Hematopoietic multipotent progenitor cell treated with erythropoietin and hydrocortisone succinate and interleukin-3 and kit ligand, for 17 days (in vitro differentiated cells): ENCODE measurements around the gene HSF2BP.
"Not testable (repeated sequence)": the region's sequence is repeated elsewhere in the genome, so short reads cannot be mapped to it uniquely, and the experiment has no call there.

Experiments used
- DNase-seq: peaks from one replicate; pipeline ENCODE4 v3.0.0-alpha.2; 2015; ENCODE audit warnings: low spot score

The HSF2BP gene

DNA sequence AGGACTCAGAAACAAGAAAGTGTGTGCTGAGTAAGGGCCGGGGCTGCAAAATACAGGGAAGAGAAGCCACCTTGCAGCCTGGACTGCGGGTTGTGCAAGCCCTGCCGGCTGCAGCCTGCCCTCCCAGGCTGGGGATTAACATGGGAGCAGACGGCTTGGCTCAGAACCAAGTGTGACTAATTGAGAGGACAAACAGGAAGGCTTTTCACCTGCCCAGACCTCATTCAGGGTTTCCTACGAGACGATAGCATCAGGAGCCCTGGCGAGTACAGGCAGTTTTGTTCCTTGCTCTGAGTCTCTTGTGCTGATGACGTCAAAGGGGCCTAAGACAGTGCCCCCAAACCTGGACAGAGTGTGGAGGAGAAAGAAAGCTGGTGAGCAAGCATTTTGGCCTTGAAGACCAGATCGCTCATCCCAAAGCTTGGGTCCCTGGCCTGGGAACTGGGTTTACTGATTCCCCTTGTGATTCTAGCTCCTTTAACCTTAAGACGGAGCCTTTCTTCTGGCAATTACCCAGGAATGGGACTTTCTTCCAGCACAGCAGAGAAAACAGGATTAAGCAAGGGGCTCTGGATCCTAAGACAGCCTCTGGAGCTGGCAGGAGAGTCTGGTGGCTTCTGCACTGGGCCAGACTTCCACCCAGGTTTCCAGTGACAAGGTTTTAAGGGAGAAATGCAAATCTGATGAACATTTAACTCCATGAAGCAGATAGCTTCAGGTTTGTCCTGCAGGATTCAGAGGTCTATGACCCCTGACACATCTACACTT lies 142.2 kb downstream of the HSF2BP start:
- not testable (repeated sequence) for DNase-seq

DNA sequence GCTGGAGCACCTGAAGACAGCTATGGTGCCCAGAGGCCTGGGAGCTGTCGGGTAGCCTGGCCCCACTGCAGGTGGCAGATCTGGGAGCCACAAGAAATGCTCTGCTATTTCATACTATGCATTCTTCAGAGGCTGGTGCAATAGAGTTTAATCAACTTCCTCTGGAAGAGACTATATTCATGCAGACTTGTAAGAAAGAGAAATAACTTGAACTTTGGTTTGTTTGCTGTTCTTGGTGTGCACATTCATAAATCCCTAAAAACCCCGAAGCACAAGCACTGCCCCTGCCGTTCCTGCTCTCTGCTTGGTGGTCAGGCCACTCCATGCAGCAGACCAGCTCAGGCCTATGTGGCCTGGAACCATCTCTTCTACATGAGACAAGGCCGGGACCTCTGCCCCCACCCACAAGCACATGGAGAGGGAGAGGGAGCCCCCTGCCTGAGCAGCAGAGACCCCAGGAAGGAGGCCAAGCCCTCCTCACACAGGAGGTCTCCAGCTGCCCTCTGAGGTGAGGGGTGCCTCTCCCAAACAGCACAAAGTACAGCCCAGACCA lies 142.9 kb downstream of the HSF2BP start:
- DNase-seq, result not testable (repeated sequence)

DNA sequence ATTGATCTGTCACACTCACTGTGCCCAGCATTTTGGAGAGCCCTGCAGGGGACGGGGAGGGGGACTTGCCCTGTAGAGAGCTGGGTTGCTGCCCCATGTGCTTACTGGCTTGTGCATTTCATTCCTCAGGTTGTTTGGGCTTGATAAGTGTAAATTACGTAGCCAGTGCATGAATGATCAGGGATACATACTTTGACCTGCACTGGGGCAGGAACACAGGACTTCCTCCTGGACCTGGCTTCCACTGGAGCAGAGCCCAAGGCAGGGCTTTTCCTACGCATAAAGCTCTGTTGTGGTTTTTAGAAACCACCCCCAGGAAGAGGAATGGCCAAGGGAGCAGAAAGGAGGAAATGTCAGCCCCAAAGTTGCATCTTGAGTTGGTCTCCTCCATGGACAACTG lies 144.5 kb downstream of the HSF2BP start:
- not testable (repeated sequence) for DNase-seq

DNA sequence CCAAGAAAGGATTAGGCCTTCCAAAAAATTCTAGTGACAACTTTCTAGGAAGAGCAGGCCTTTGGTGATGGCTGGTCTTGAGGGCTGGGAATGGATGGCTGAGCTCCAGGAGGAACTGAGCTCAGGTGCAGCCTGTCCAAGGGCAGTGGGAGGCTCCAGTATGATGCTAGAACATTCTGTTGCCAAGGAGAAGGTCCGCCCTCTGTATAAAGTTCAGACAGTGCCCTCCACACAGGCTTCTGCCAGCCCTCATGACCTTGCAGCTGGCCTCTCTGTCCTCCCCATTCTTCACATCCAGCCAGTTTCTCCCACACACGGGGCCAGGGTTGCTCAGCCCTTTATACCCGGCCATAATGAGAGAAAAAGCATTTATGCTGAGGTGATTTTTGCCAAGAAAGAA lies 146.3 kb downstream of the HSF2BP start:
- not testable (repeated sequence) for DNase-seq

DNA sequence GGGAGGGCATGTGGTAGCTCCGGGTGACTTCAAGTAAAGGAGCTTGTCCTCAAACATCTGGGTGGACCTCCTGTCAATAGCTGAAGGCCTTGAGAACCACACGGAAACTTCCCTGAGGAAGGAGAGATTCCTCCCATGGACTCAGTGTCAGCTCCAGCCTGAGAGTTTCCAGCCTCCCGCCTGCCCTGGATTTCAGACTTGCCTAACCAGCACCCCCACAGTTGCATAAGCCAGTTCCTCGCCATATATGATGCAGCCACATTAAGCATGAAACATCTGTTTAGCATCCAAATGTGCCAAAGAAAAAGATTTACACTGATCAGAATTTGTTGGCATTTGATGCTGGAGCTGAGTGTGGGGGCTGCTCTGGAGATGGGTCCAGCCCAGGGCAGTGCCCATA lies 148.1 kb downstream of the HSF2BP start:
- DNase-seq, result not testable (repeated sequence)

DNA sequence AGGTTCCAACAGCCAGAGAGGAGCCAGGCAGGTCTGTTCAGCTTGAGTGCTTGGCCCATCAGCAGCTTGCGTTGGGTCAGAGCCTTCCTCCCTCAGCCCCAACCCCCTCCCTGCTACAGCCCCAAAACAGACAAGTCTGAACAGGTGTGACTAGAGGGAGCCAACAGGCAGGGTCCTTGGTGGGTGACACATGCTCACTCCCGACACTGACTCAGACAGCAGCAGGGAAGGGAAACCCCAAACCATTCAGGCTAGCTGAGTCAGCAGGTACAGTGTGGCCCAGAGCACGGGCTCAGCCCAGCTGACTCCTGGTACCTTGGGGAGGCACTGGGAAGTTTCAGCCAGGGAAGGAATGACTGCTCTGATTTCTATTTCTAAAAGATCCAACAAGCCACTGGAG lies 148.6 kb downstream of the HSF2BP start:
- not testable (repeated sequence) for DNase-seq

DNA sequence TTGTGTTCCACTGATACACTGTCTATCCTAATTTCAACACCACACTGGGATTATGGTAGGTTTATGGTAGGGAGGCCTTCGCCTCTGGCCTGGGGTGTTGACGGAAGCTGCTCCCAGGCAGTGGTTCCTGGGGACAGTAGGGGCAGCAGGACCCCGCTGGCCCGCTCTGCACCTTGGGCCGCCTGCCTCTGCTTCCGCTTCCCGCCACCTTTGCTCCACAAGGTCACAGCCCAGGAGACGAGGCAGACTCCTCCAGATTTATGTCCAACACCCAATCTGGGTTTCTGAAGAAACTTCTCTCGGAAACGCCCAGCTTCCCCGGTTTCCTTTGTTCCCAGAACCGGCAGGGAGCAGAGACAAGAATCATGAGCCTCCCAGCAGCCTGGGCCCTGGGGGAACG lies 155.4 kb downstream of the HSF2BP start:
- DNase-seq, result not testable (repeated sequence)

DNA sequence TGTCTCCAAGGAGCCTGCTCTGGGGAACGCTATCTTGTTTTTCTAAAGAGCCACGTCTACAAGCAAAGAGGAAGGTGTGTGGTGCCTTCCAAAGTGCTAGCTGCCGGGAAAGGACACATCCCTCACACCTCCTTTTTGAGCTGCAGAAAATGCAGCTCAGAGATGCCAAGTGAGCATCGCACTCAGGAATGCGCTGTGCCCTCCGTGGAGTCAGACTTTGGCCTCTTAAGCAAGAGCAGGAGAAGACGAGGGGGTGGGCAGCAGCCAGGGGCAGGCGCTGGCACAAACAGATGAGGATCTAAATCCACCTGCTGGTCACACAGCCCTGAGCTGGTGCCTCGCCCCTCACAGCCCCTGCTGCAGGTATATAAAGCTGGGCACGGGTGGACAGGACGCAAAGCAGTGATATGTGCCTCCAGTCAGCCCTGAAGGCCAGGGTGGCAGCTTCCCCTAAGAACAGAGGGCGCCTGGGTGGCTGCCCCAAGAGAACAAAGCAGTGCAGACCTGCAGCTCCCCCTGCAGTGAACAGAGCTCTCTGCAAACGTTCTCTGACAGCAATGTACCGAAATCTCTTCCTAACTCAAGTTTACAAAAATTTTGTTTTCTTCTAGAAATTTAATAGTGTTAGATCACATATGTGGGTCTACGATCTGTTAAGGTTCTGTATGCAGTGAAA lies 156.1 kb downstream of the HSF2BP start:
- DNase-seq, result not testable (repeated sequence)

DNA sequence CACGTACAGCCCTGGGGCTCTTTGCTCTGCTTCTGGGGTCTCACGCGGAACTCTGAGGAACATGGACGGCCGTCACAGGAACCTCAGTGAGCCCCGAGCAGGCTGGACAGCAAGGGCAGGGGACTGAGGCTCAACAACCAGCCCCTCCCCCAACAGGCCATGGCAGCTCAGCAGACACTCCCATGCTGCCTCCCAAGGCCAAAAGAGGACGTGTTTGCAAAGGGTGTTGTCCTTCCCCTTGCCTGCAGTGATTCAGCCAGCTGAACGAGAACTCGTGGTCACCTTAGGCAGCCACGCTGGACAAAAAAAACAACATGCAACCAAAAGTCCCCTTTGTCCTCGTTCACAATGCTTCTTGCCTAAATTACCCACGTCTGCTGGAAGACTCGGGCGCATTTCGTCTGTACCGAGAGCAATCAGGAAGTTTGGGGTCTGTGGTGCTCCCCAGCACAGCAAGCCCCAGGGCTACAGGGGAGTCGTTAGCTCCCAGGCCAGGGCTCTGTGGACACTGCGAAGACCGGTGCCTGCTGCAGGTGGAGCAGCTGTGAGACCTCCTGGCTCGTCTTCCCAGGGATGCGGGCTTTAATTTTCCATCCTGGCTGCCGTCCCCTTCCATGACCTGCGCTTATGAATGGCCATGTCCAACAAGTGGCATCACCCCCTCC lies 156.7 kb downstream of the HSF2BP start:
- DNase-seq, result not testable (repeated sequence)

DNA sequence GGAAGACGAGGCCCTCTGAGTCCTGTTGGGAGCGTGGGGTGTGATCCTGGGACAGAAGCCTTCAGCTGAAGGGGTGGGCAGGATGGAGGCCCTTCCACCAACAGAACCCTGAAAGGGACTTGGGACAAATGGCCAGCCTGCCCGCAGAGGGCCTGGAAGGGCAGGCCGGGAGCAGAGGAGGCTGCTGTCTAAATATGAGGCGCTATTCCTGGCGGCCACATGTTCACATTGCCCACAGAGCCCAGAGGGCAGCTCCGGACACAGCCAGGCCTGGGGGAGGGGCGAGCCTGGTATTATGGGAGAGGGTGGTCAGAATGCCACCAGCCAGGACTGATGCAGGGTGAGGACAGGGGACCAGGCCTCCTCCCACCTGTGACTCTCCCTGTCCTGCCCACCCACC lies 160.4 kb downstream of the HSF2BP start:
- not testable (repeated sequence) for DNase-seq

DNA sequence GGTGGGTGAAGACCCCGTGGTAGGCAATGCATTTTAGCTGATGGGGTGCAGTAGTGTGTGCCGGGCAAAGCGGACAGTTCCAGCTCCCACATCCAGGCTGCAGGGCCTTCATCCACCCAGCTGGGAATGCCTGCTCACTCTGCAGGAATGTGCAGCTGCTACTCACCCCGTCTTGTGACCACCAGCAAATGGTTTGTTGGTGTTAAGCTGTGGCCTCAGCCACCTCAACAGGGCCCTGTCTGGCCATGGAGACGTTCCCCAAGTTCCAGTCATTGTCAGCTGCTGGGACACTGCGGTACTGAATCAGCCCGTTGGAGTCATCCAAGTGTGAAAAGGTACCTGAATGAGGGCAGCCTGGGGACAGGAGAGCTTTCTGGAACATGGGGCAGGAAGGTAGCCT lies 161.2 kb downstream of the HSF2BP start:
- DNase-seq, result not testable (repeated sequence)

DNA sequence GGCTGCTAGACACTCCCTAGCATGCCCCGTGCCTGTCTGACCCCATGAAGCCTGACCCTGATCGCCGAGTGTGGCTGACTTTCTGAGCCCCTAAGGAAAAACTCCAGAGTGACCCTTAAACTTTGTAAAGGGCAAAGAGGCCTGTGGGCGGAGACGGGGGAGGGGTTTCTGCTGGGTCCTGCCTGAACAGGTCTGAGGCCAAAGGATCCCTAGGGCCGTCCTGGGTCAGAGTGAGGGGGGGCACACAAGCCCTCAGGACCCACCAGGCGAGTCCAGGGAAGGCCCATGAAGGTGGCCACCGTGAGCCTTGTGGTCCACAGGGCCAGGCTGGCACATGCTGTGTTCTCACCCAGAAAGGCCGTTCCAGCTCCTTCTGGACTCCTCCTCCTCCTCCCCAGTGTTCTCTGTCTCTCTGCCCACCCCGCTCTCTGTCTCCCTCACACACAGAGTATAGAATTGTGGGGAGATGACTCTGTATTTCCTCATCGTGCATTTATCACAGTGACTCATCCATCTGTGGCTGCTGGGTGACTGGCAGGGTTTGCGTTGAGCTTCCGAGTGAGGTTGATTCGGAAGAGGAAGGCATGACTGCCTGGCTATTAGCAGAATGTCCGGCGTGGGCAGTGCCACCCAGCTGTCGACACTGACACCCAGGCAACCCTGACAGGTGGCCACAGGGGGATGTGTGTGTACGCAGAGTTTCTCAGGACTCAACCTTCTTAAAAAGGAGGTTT lies 164.8 kb downstream of the HSF2BP start:
- DNase-seq, result not testable (repeated sequence)

DNA sequence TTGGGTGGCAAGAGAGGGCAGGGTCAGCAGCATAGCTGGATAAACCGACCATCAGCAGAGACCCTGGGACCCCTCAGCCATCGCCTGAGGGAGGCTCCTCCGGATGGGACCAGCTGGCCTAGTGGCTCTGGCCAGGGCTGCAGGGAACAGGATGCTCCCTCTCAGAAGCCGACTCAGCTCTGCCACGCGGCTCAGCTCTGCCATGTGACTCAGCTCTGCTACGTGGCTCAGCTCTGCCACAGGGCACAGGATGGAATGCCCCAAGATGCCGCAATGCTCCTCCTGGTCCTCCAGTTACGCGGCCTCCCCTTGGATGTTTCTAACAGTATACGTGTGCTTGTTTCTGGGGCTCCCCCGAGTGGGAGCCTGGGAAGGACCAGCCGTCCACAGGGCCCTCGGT lies 165.8 kb downstream of the HSF2BP start:
- not testable (repeated sequence) for DNase-seq

DNA sequence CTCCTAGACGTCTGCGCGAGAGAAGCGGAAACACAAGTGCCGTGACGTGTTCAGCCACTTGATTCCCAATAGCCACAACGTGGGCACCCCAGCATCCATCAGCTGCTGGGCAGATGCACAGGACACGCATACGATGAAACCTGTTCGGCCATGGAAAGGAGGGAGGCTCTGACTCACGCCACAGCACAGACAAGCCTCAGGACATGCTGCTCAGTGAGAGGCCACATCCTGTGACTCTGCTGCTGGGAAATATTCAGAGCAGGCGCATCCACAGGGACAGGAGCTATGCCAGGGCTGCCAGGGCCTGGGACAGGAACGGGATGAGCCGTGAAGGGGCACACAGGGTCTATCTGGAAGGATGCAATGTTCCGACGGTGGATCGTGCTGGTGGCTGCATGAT lies 171.1 kb downstream of the HSF2BP start:
- DNase-seq, result not testable (repeated sequence)

DNA sequence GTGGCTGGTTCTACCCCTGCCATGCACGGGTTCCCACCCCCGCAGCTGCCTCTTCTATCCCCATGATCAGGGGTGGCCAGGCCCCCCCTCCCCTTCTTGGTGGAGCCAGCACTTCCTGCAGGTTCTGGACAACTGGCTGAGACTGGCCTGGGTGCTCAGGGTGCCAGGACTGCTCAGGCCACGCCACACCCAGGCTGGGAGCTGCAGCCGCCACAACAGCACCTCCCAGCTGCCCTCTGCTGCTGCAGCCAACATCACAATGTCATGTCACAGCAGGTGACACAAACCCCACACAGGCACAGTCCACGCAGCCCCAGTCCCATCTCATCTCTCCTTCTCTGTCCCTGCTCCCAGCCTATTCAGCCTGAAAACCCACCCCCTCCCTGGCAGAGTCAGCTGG lies 173.2 kb downstream of the HSF2BP start:
- DNase-seq, result not testable (repeated sequence)

DNA sequence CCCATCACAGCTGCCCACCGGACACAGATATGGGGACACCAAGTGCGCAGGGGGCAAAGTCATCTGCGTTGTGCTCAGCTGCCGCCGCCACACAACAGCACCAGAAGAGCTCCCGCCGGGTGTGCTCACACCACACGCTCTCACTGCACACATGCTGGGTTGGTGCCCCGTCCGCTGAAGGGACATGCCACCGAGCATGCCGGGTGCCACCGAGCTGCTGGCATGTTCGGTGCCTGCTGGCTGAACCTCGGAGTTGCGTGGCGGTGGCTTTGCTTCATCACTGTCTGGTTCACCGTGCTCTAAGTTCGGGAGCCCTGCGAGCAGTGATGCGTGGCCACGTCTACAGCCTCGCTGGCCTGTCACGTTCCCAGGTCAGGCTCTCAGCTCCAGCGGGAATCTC lies 174.3 kb downstream of the HSF2BP start:
- not testable (repeated sequence) for DNase-seq

DNA sequence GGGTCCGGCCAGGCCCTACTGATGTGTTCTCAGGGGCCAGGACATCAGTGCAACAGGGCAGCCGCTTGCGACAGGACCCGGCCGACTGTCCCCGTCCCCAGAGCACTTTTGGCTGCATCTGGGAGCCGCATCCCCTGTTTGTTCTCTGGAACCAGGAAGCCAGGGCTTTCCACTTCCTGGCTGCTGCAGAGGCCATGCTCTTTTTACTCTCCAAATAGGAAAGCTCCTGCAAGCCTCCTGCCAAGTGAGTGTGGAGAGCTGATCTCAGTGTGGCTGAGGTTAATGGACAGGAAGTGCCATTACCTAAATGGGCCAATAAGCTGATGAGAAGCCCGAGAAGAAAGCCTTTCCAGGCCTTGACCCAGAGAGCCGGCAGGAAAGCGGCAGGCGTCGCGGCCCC lies 180.1 kb downstream of the HSF2BP start:
- not testable (repeated sequence) for DNase-seq
